Gastroesophageal sphincter (tissue), 4 donors: ENCODE measurements around the gene CBFA2T2. TPM values are rescaled to one million over a fixed set of nuclear protein-coding genes. Genes with fewer than 3 reads are reported as not detected.

Source experiments
- ATAC-seq: fragments of 150-250 bp; one replicate; pipeline ENCODE4 v1.9.1; 2016; ENCODE audit warnings: mild to moderate bottlenecking, moderate library complexity
- H3K27ac ChIP-seq, 4 donors: fragments of 200-600 bp; sonication (generic) in 3 of 4; 1 replicate in 3 of 4; 2 replicates in 1 of 4; pipeline ENCODE4 v1.5.1; 2016 to 2019
- H3K27me3 ChIP-seq: fragments of 200-600 bp; sonication (generic); one replicate; pipeline ENCODE4 v1.5.1; 2019
- H3K36me3 ChIP-seq, 2 donors: fragments of 200-600 bp; sonication (generic); one replicate each; pipeline ENCODE4 v1.5.1; 2019; ENCODE audit warnings: control low read depth in 1 of 2
- H3K4me1 ChIP-seq, 3 donors: fragments of 200-600 bp; sonication (generic); 1 replicate in 2 of 3; 2 replicates in 1 of 3; pipeline ENCODE4 v1.5.1; 2016 to 2019; ENCODE audit warnings: control low read depth in 2 of 3
- H3K4me3 ChIP-seq, 2 donors: fragments of 200-600 bp; sonication (generic); one replicate each; pipeline ENCODE4 v1.5.1; 2019; ENCODE audit warnings: mild to moderate bottlenecking in 1 of 2, moderate library complexity in 1 of 2
- H3K9me3 ChIP-seq, 3 donors: fragments of 200-600 bp; sonication (generic); one replicate each; pipeline ENCODE4 v1.5.1; 2017 to 2019; ENCODE audit warnings: control low read depth in 2 of 3
- CTCF ChIP-seq, 4 experiments: fragments of 200-600 bp in 2 of 4; fragments of 450-650 bp in 2 of 4; sonication (generic) in 1 of 4; IDR thresholded peaks; one replicate each; pipeline ENCODE4 v1.5.1; 2017 to 2019; ENCODE audit warnings: antibody characterized with exemption in 4 of 4, mild to moderate bottlenecking in 2 of 4, moderate library complexity in 2 of 4
- EP300 ChIP-seq: sonication (generic); formaldehyde crosslinking; IDR thresholded peaks from one replicate; pipeline ENCODE4 v1.6.1; 2017; ENCODE audit warnings: antibody characterized with exemption, mild to moderate bottlenecking
- POLR2A ChIP-seq, 2 donors: fragments of 450-650 bp; IDR thresholded peaks; one replicate each; pipeline ENCODE4 v1.6.1; 2017; ENCODE audit warnings: antibody characterized with exemption in 2 of 2, mild to moderate bottlenecking in 2 of 2, moderate library complexity in 1 of 2
- POLR2AphosphoS5 ChIP-seq: sonication (generic); formaldehyde crosslinking; IDR thresholded peaks from one replicate; pipeline ENCODE4 v1.6.1; 2017; ENCODE audit warnings: antibody characterized with exemption
- WGBS, 2 donors: methylation state at CpG; one replicate each; pipeline ENCODE4 v1.1.5; 2018; ENCODE audit warnings: low coverage in 1 of 2; 5-methylcytosine and 5-hydroxymethylcytosine counted together
- total RNA-seq, 4 donors: library from RNA; depleted of rRNA; stranded (reverse); fragments of >200 nt; gene quantifications; one replicate each; pipeline ENCODE4 v1.1.0, GENCODE V29; 2016

Gene CBFA2T2
- total RNA-seq, 4 donors from 2014 or later = 11.1 to 17.4 (median 14.2) TPM

DNA sequence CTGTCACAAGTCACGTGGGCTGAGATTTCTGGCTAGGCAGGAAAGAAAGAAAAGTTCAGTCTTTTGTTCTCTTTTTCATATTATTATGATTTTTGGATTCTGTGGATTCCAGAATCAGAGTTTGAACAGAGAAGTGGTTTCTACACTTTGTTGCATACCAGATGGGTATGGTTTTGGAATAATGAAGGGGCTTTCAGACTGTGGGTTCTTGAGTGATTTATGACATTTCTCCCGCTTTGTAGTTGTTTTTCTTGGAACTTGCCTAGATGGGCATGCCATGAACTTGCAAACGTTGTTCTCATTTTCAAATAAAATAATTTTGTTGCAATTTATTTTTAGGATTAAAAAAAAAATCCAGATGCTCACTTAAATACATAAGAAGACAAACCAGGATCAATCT is 34.4 kb downstream of the CBFA2T2 start:
- WGBS, 2 donors = 54 to 55% methylated on average over 3 of the region's 3 CpGs
- TF ChIP-seq POLR2A (IDR thresholded peaks at IDR 0.05) (no peak), EP300 (no peak), POLR2AphosphoS5 (no peak), CTCF (IDR thresholded peaks at IDR 0.05) (no peak)
- H3K27me3 ChIP-seq = no peaks in the 10 kb centered on the region
- no peaks in the 10 kb centered on the region for H3K9me3 ChIP-seq
- ATAC-seq = no peak
- no peaks in the 10 kb centered on the region for H3K36me3 ChIP-seq
- no peak overlapping the region for H3K4me3 ChIP-seq
- peaks cover 0 to 9% (median 0%) of the 10 kb centered on the region in 3 donors for H3K4me1 ChIP-seq
- H3K27ac ChIP-seq = no peak overlapping the region

DNA sequence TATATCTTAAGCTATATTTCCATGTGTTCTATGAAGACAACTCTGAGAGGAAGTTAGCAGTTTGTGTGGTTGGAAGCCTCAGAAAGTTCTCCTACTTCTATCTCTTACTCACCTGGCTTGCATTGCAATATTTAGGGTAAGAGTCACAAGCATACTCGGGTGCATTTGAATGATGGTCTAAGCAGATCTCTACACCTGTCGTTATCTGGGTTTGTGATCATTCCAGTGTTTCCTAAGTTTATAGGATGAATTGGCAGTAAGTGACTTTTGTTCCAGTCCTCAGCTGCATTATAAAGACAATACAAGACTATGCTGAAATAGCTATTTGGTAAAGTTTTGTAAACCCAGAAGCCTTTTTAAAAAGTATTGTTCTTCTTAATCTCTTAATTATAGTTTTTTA is 36.9 kb downstream of the CBFA2T2 start:
- Histone ChIP-seq H3K4me1 (peaks cover 0 to 21% (median 12%) of the 10 kb centered on the region in 3 donors), H3K27me3 (no peaks in the 10 kb centered on the region), H3K27ac (no peak overlapping the region), H3K4me3 (no peak overlapping the region), H3K9me3 (no peaks in the 10 kb centered on the region), H3K36me3 (no peaks in the 10 kb centered on the region)
- 66 to 73% methylated on average over 2 of the region's 2 CpGs for WGBS, 2 donors
- TF ChIP-seq EP300 = no peak
- no peak for TF ChIP-seq POLR2A (IDR thresholded peaks at IDR 0.05)
- no peak for TF ChIP-seq POLR2AphosphoS5
- no peak for TF ChIP-seq CTCF (IDR thresholded peaks at IDR 0.05)
- ATAC-seq = no peak

DNA sequence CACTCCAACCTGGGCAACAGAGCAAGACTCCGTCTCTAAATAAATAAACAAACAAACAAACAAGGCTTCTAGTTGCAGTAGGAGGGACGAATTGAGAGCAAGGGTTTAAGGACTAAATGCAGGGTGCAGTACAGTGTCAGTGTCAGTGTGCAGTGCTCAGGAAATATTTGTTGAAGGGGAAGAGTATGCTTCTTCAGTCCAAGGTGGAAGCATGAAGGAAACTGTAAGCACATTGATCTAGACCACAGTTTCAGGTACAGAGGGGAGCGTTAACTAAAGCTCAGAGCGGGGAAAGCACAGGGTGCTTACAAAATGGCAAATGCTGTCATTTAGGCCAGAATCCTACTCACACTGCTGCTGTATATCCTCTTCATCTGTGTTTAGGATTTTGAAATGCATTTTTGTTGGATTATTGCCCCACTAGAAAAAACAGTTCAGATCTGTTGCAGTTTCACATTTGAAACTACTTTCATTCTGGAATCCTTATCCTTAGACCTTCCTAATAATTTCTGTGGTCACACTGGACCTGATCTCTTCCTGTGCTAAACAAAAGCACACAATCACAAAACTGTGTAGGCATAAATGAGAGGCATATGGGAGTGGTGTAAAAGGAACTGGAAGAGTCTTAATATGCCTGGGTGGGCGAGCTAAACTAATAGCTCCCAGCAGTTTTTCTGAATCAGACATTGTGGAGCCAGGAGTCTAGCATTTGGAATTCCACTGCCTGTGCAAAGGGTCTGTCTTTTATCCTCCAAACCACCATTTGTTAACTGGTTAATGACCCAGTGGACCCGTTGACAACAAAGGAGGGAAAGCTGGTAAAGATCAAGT is 41.4 kb downstream of the CBFA2T2 start:
- H3K4me1 ChIP-seq = peaks cover 0 to 41% (median 18%) of the 10 kb centered on the region in 3 donors
- H3K36me3 ChIP-seq = no peaks in the 10 kb centered on the region
- peak overlapping the region in 3 of 4 donors; percentile 25 to 53 (median 51) for H3K27ac ChIP-seq
- TF ChIP-seq CTCF (IDR thresholded peaks at IDR 0.05) = no peak
- no peak for TF ChIP-seq EP300
- no peak for TF ChIP-seq POLR2A (IDR thresholded peaks at IDR 0.05)
- H3K27me3 ChIP-seq = no peaks in the 10 kb centered on the region
- no peak for ATAC-seq
- no peak overlapping the region for H3K4me3 ChIP-seq
- 37 to 48% methylated on average over 5 to 6 of the region's 6 CpGs for WGBS, 2 donors
- no peaks in the 10 kb centered on the region for H3K9me3 ChIP-seq

DNA sequence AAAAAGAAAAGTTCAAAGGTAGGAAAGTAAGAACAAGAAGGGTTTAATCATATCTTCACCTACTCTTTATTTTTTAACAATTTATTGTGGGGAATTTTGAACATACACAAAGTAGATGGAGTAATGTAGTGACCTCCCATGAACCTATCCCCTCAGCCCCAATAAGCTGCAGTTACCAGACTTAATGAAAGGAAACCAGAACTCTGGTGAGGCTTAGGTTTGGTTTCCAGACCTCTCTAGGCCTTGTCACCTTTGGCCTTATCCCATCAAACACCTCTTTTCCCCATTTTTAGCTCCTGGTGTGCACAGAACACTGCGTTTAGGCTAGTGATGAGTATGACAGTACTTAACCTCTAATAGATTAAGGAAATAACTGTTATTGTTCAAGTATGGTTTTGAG is 42.0 kb downstream of the CBFA2T2 start:
- TF ChIP-seq POLR2AphosphoS5 (no peak), POLR2A (IDR thresholded peaks at IDR 0.05) (no peak), EP300 (no peak), CTCF (IDR thresholded peaks at IDR 0.05) (no peak)
- no CpG with 5 or more reads among the region's 1 CpG for WGBS, 2 donors
- Histone ChIP-seq H3K27ac (peak overlapping the region in 3 of 4 donors; percentile 25 to 53 (median 51)), H3K36me3 (no peaks in the 10 kb centered on the region), H3K9me3 (no peaks in the 10 kb centered on the region), H3K4me3 (no peak overlapping the region), H3K27me3 (no peaks in the 10 kb centered on the region), H3K4me1 (peaks cover 0 to 41% (median 18%) of the 10 kb centered on the region in 3 donors)
- ATAC-seq = no peak
